Heart left ventricle (tissue), 13 donors: ENCODE data around the gene CASD1.

Experiments
- CTCF ChIP-seq, 12 donors: fragments of 200-600 bp; sonication (generic) in 4 of 12; IDR thresholded peaks; one replicate each; pipeline versions ENCODE4 v1.5.0 to v1.8.0; 2018 to 2022; ENCODE audit warnings: antibody characterized with exemption in 12 of 12, mild to moderate bottlenecking in 5 of 12
- POLR2A ChIP-seq, 2 donors: fragments of 450-650 bp; IDR thresholded peaks; one replicate each; pipeline ENCODE4 v1.6.1; 2017; ENCODE audit warnings: antibody characterized with exemption in 2 of 2, mild to moderate bottlenecking in 2 of 2, moderate library complexity in 2 of 2
- donor health status: ischemic (EF 13 %, LVEDD 7.1; RV severe dilation, severe dysfunction).
- donor health status: DM: no; HTN: yes; CAD: no.
- donor health status: DM: no; HTN: no; CAD: no.
- donor health status: ischemic (EF 25% LVEDD 6.9; RV normal size, moderate dysfunction).
- donor health status: ischemic (EF 25% LVEDD 5.7; RV mildly dilated, moderate dysfunction).
- donor health status: ischemic (EF 35%, LVEDD 5.7; RV mildly dilated, moderate dysfunction).
- donor health status: nonischemic (EF 11% LVEDD 7.7; RV severe dilation, severe dysfunction).
- donor health status: DM: yes; HTN: yes; CAD: no.
- donor health status: PGD.
- donor health status: ischemic (EF 29% LVEDD 5.4; RV normal size, mild dysfunction).
- donor health status: nonischemic (EF 23%, LVEDD 6.1; RV moderate dilation, normal function).

DNA sequence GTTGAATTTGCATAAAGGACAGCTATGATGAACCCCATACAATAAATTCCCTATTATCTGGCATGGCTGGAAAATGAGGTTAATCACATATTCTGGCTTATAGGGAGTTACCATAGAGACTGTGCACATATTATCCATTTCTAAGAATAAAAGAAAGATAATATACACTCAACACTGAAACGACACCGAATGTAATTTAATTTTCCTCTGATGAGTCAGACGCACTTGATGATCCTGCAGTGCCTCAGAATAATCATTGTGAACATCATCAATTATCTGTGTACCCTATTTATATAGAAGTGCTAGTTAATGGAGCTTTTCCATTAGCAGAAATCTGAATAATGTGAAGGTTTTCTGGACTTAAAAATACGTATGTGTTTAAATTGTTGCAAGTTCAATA lies 86.1 kb downstream of the CASD1 start:
- no peak for TF ChIP-seq CTCF (IDR thresholded peaks at IDR 0.05)
- no peak for TF ChIP-seq POLR2A (IDR thresholded peaks at IDR 0.05)
